CD14-positive monocyte (primary cell): Measurements from ENCODE around the gene FOXF2. TPM values are rescaled to one million over a fixed set of nuclear protein-coding genes. Genes with fewer than 3 reads are reported as not detected.

Experiments
- DNase-seq, 3 donors: peaks; one replicate each; pipeline ENCODE4 v3.0.0-alpha.2; 2011 to 2022
- H2AFZ ChIP-seq: 2 replicates; pipeline ENCODE4 v1.6.0; 2012; ENCODE audit warnings: mild to moderate bottlenecking, low read depth, low read length, inconsistent platforms; ENCODE audit not compliant: insufficient read depth, poor library complexity, severe bottlenecking
- H3K27ac ChIP-seq, 2 donors: 1 replicate in 1 of 2; 2 replicates in 1 of 2; pipeline ENCODE4 v1.5.1; 2012 to 2013; ENCODE audit warnings: low read length in 2 of 2, control low read depth in 1 of 2, inconsistent platforms in 1 of 2, low read depth in 1 of 2, mild to moderate bottlenecking in 1 of 2
- H3K27me3 ChIP-seq, 2 donors: one replicate each; pipeline versions ENCODE4 v1.6.0 to v1.6.1; 2011 to 2013; ENCODE audit warnings: low read length in 2 of 2; ENCODE audit not compliant: control insufficient read depth in 2 of 2, insufficient read depth in 2 of 2
- H3K36me3 ChIP-seq, 2 donors: replicated peaks in 1 of 2; 1 replicate in 1 of 2; 2 replicates in 1 of 2; pipeline versions ENCODE4 v1.5.1 to v1.6.1; 2012 to 2013; ENCODE audit warnings: low read length in 2 of 2, control low read depth in 1 of 2, inconsistent platforms in 1 of 2, mild to moderate bottlenecking in 1 of 2; ENCODE audit not compliant: insufficient read depth in 2 of 2, control insufficient read depth in 1 of 2
- H3K4me1 ChIP-seq, 2 donors: 1 replicate in 1 of 2; 2 replicates in 1 of 2; pipeline versions ENCODE4 v1.5.1 to v1.6.1; 2012 to 2013; ENCODE audit warnings: low read length in 2 of 2, control low read depth in 1 of 2, inconsistent platforms in 1 of 2, mild to moderate bottlenecking in 1 of 2, moderate library complexity in 1 of 2; ENCODE audit not compliant: insufficient read depth in 2 of 2, control insufficient read depth in 1 of 2
- H3K4me2 ChIP-seq: replicated peaks from 2 replicates; pipeline ENCODE3; 2012; ENCODE audit warnings: low read length, moderate library complexity, mild to moderate bottlenecking; ENCODE audit not compliant: poor library complexity, severe bottlenecking; ENCODE audit errors: extremely low read depth
- H3K4me3 ChIP-seq, 3 experiments: fragments of 200-600 bp in 1 of 3; sonication (generic) in 1 of 3; replicated peaks in 1 of 3; 1 replicate in 2 of 3; 2 replicates in 1 of 3; pipeline ENCODE4 v1.5.1; 2011 to 2013; ENCODE audit warnings: low read length in 3 of 3, mild to moderate bottlenecking in 3 of 3, control low read depth in 2 of 3, low read depth in 2 of 3, inconsistent platforms in 1 of 3, moderate library complexity in 1 of 3
- H3K79me2 ChIP-seq: 2 replicates; pipeline ENCODE4 v1.6.0; 2012; ENCODE audit warnings: mild to moderate bottlenecking, control low read depth, inconsistent platforms, low read length, moderate library complexity; ENCODE audit not compliant: insufficient read depth
- H3K9ac ChIP-seq: 2 replicates; pipeline ENCODE4 v1.6.0; 2017; ENCODE audit warnings: low read length, mild to moderate bottlenecking; ENCODE audit not compliant: insufficient read depth, poor library complexity, severe bottlenecking
- H3K9me3 ChIP-seq, 2 donors: replicated peaks in 1 of 2; 1 replicate in 1 of 2; 2 replicates in 1 of 2; pipeline versions ENCODE4 v1.5.1 to v1.6.1; 2012 to 2013; ENCODE audit warnings: low read length in 2 of 2, control low read depth in 1 of 2; ENCODE audit not compliant: control insufficient read depth in 1 of 2, insufficient read depth in 1 of 2
- H4K20me1 ChIP-seq: 2 replicates; pipeline ENCODE4 v1.6.0; 2012; ENCODE audit warnings: mild to moderate bottlenecking, low read length, control low read depth, moderate library complexity; ENCODE audit not compliant: insufficient read depth
- H3K27ac Mint-ChIP-seq, 7 donors: one replicate each; pipeline ENCODE4 v1.8.0; 2020; ENCODE audit warnings: mild to moderate bottlenecking in 7 of 7, mixed read lengths in 7 of 7, moderate library complexity in 6 of 7, inconsistent platforms in 2 of 7
- H3K27me3 Mint-ChIP-seq, 3 donors: one replicate each; pipeline ENCODE4 v1.8.0; 2021 to 2022; ENCODE audit warnings: low read depth in 3 of 3, mild to moderate bottlenecking in 3 of 3, mixed read lengths in 3 of 3, moderate library complexity in 3 of 3, inconsistent platforms in 1 of 3
- H3K36me3 Mint-ChIP-seq, 2 donors: one replicate each; pipeline ENCODE4 v1.8.0; 2020; ENCODE audit warnings: mixed read lengths in 2 of 2, inconsistent platforms in 1 of 2, mild to moderate bottlenecking in 1 of 2
- H3K4me1 Mint-ChIP-seq: one replicate; pipeline ENCODE4 v1.8.0; 2020; ENCODE audit warnings: mild to moderate bottlenecking, mixed read lengths
- H3K4me3 Mint-ChIP-seq, 2 donors: one replicate each; pipeline ENCODE4 v1.8.0; 2020; ENCODE audit warnings: mild to moderate bottlenecking in 2 of 2, mixed read lengths in 2 of 2, moderate library complexity in 1 of 2
- H3K9me3 Mint-ChIP-seq, 7 donors: one replicate each; pipeline ENCODE4 v1.8.0; 2020 to 2022; ENCODE audit warnings: mixed read lengths in 7 of 7, mild to moderate bottlenecking in 6 of 7, moderate library complexity in 6 of 7, inconsistent platforms in 2 of 7
- CTCF ChIP-seq: fragments of 200-600 bp; IDR thresholded peaks from one replicate; pipeline ENCODE4 v1.8.0; 2022; ENCODE audit warnings: antibody characterized with exemption, mild to moderate bottlenecking
- WGBS: methylation state at CpG from one replicate; pipeline ENCODE4 v1.1.5; 2013; ENCODE audit warnings: missing lambda C conversion rate; ENCODE audit not compliant: insufficient coverage; 5-methylcytosine and 5-hydroxymethylcytosine counted together
- intact Hi-C, 2 donors: fragments of 100-400 bp; cut with micrococcal nuclease; formaldehyde crosslinking; loops; one replicate each; pipeline versions ENCODE4 v1.15.0 to v1.15.1; 2023
- polyA plus RNA-seq, 3 donors: library from polyadenylated mRNA; depleted of rRNA in 1 of 3; unstranded in 2 of 3; stranded (reverse) in 1 of 3; fragments of 300-500 nt in 2 of 3; fragments of >200 nt in 1 of 3; fragmentation: Illumina TruSeq in 2 of 3; gene quantifications; 1 replicate in 2 of 3; 2 replicates in 1 of 3; pipeline ENCODE4 v1.2.3, GENCODE V29; 2012 to 2021

Gene FOXF2
- polyA plus RNA-seq, 3 donors: 0.03 TPM; not detected in 2

GRCh38 chr6:1395506-1395905 lies 6.1 kb downstream of the FOXF2 start:
- H3K9me3 ChIP-seq: peaks cover 0 to 40% of the 10 kb centered on the region in 2 donors
- no peak overlapping the region for H3K27ac Mint-ChIP-seq
- H3K4me1 Mint-ChIP-seq: peaks cover 13% of the 10 kb centered on the region
- peak overlapping the region in 1 of 2 donors; percentile 83 for H3K4me3 Mint-ChIP-seq
- no peak for TF ChIP-seq CTCF
- H3K9me3 Mint-ChIP-seq: peaks cover 0 to 15% (median 7%) of the 10 kb centered on the region in 7 donors
- no peaks in the 10 kb centered on the region for H3K36me3 ChIP-seq
- H3K27ac ChIP-seq: no peak overlapping the region
- 13% methylated on average over 1 of the region's 4 CpGs for whole genome bisulfite sequencing
- no peak overlapping the region for H3K4me3 ChIP-seq
- peaks cover 0 to 14% of the 10 kb centered on the region in 2 donors for H3K4me1 ChIP-seq
- no peak overlapping the region for H3K9ac ChIP-seq
- peaks cover 2 to 6% of the 10 kb centered on the region in 2 donors for H3K36me3 Mint-ChIP-seq
- intact Hi-C loops: loop anchor here (5.0 to 10.0 kb wide), 4 partner anchors 133 to 803 kb away; no protein-coding TSS in a partner anchor
- no peaks in the 10 kb centered on the region for H3K79me2 ChIP-seq
- no peak overlapping the region for H3K4me2 ChIP-seq
- peaks cover 75 to 85% (median 85%) of the 10 kb centered on the region in 3 donors for H3K27me3 Mint-ChIP-seq
- H2AFZ ChIP-seq: no peak overlapping the region
- no peaks in the 10 kb centered on the region for H4K20me1 ChIP-seq
- peaks cover 82 to 94% of the 10 kb centered on the region in 2 donors for H3K27me3 ChIP-seq
- no peak for DNase-seq

- 28% methylated on average over 8 of the region's 15 CpGs for WGBS
- Histone ChIP-seq H3K4me3 (no peak overlapping the region), H3K4me1 (peaks cover 0 to 7% of the 10 kb centered on the region in 2 donors), H3K9me3 (peaks cover 0 to 36% of the 10 kb centered on the region in 2 donors), H2AFZ (no peak overlapping the region), H3K27me3 (peaks cover 77 to 93% of the 10 kb centered on the region in 2 donors), H4K20me1 (no peaks in the 10 kb centered on the region), H3K79me2 (no peaks in the 10 kb centered on the region), H3K27ac (no peak overlapping the region), H3K36me3 (no peaks in the 10 kb centered on the region), H3K4me2 (no peak overlapping the region), H3K9ac (no peak overlapping the region)
- H3K27me3 Mint-ChIP-seq: peaks cover 70 to 81% (median 79%) of the 10 kb centered on the region in 3 donors
- peaks cover 0 to 11% (median 4%) of the 10 kb centered on the region in 7 donors for H3K9me3 Mint-ChIP-seq
- no peak overlapping the region for H3K27ac Mint-ChIP-seq
- peaks cover 10% of the 10 kb centered on the region for H3K4me1 Mint-ChIP-seq
- H3K4me3 Mint-ChIP-seq: peak overlapping the region in 1 of 2 donors; percentile 83
- peaks cover 2 to 6% of the 10 kb centered on the region in 2 donors for H3K36me3 Mint-ChIP-seq
- no peak for DNase-seq
- intact Hi-C loops: loop anchor here (5.0 to 10.0 kb wide), 4 partner anchors 134 to 804 kb away; no protein-coding TSS in a partner anchor
- no peak for TF ChIP-seq CTCF
Measured at GRCh38 chr6:1395941-1396908, 6.8 kb downstream of the FOXF2 start.
